Glutamatergic neuron (in vitro differentiated cells): ENCODE data around the gene SMOC2. TPM values are rescaled to one million over a fixed set of nuclear protein-coding genes. Genes with fewer than 3 reads are reported as not detected.

Source experiments
- DNase-seq: peaks from one replicate; pipeline ENCODE4 v3.0.0; 2022
- H3K27ac Mint-ChIP-seq: one replicate; pipeline ENCODE4 v1.8.0; 2020; ENCODE audit warnings: mild to moderate bottlenecking, mixed read lengths, inconsistent platforms; ENCODE audit not compliant: unreplicated experiment
- H3K27me3 Mint-ChIP-seq: one replicate; pipeline ENCODE4 v1.8.0; 2020; ENCODE audit warnings: mild to moderate bottlenecking, moderate library complexity, mixed read lengths, inconsistent platforms; ENCODE audit not compliant: unreplicated experiment
- H3K36me3 Mint-ChIP-seq: one replicate; pipeline ENCODE4 v1.8.0; 2020; ENCODE audit warnings: mild to moderate bottlenecking, mixed read lengths, inconsistent platforms; ENCODE audit not compliant: unreplicated experiment
- H3K4me1 Mint-ChIP-seq: one replicate; pipeline ENCODE4 v1.8.0; 2020; ENCODE audit warnings: mild to moderate bottlenecking, low read depth, mixed read lengths, inconsistent platforms; ENCODE audit not compliant: unreplicated experiment
- H3K4me3 Mint-ChIP-seq: one replicate; pipeline ENCODE4 v1.8.0; 2020; ENCODE audit warnings: mild to moderate bottlenecking, mixed read lengths, inconsistent platforms; ENCODE audit not compliant: unreplicated experiment
- H3K9me3 Mint-ChIP-seq: one replicate; pipeline ENCODE4 v1.8.0; 2020; ENCODE audit warnings: mild to moderate bottlenecking, moderate library complexity, mixed read lengths, inconsistent platforms; ENCODE audit not compliant: unreplicated experiment
- CTCF ChIP-seq: fragments of 200-600 bp; sonication (generic); IDR thresholded peaks from one replicate; pipeline ENCODE4 v1.5.0; 2021; ENCODE audit not compliant: partially characterized antibody, unreplicated experiment
- total RNA-seq: library from RNA; stranded (reverse); fragmentation: NEBNext Ultra II Directional; extraction: Animal tissue kit (Norgen Biotek cat#: 25700); gene quantifications from one replicate; pipeline ENCODE4 v1.2.1, GENCODE V29; 2021; ENCODE audit not compliant: unreplicated experiment

SMOC2 gene
- total RNA-seq, 1 donor from 2014 or later, result 0.44 TPM

GRCh38 chr6:168578036-168578435 lies 137.1 kb downstream of the SMOC2 start:
- Mint-ChIP-seq H3K27ac (no peak overlapping the region), H3K27me3 (peaks cover 2% of the 10 kb centered on the region), H3K4me1 (peaks cover 3% of the 10 kb centered on the region), H3K4me3 (no peak overlapping the region), H3K9me3 (peaks cover 5% of the 10 kb centered on the region), H3K36me3 (peaks cover 7% of the 10 kb centered on the region)
- DNase-seq, result no peak
- TF ChIP-seq CTCF, result no peak

DNA sequence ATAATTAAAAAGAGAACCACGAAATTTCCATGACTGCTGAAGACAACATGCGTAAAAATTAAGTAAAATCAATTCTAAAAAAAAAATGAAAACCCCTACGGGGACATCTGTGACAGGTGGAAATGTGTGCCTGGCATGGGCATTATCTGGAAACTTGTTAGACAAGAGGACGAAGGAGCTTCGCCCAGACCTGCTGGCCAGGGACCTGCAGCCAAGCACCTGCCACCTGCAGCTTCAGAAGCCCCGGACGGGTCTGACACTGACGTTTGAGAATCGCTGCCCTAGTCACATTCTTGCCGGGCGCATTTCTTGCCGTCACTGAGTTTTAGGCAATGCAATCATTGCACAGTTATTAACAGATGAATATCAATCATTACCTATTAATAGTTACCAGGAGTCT lies 140.3 kb downstream of the SMOC2 start:
- Mint-ChIP-seq H3K4me1 (peaks cover 3% of the 10 kb centered on the region), H3K27ac (no peak overlapping the region), H3K36me3 (peaks cover 4% of the 10 kb centered on the region), H3K4me3 (no peak overlapping the region), H3K9me3 (peaks cover 2% of the 10 kb centered on the region), H3K27me3 (peaks cover 2% of the 10 kb centered on the region)
- no peak for TF ChIP-seq CTCF
- no peak for DNase-seq

- Mint-ChIP-seq H3K27me3 (peaks cover 2% of the 10 kb centered on the region), H3K4me1 (peaks cover 3% of the 10 kb centered on the region), H3K27ac (no peak overlapping the region), H3K4me3 (no peak overlapping the region), H3K36me3 (no peaks in the 10 kb centered on the region), H3K9me3 (peaks cover 2% of the 10 kb centered on the region)
- no peak for DNase-seq
- no peak for TF ChIP-seq CTCF
Observed at GRCh38 chr6:168581706-168582105, 140.7 kb downstream of the SMOC2 start.

DNA sequence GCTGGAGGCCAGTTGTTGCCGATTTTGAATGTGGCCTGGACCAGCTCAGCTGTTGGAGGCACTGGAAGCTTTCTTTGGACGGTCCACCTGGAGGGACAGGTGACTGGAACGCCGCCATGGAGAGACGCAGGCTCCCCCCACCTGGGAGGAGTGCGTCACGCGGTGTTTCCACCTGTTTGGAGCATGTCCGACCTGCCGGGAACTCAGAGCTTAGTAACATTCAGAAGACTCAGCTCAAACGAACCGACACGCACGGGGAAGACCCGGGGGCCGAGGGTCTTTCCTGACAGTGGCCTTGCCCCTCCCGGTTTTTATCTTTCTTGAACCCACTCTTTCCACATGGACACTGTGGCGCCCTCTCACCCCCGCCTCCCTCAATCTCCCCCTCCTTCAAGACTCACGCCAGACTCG lies 141.6 kb downstream of the SMOC2 start:
- DNase-seq, result no peak
- H3K27ac Mint-ChIP-seq, result no peak overlapping the region

GRCh38 chr6:168583126-168583525 lies 142.1 kb downstream of the SMOC2 start:
- no peak overlapping the region for H3K4me3 Mint-ChIP-seq
- no peak overlapping the region for H3K27ac Mint-ChIP-seq
- H3K9me3 Mint-ChIP-seq, result no peaks in the 10 kb centered on the region

More for the DNA sequence above, 141.6 kb downstream of the SMOC2 start:
- Mint-ChIP-seq H3K36me3 (no peaks in the 10 kb centered on the region), H3K4me1 (peaks cover 3% of the 10 kb centered on the region), H3K27me3 (peaks cover 2% of the 10 kb centered on the region), H3K4me3 (no peak overlapping the region), H3K9me3 (no peaks in the 10 kb centered on the region)
- no peak for TF ChIP-seq CTCF

More at GRCh38 chr6:168583126-168583525, 142.1 kb downstream of the SMOC2 start:
- Mint-ChIP-seq H3K36me3 (no peaks in the 10 kb centered on the region), H3K4me1 (peaks cover 3% of the 10 kb centered on the region), H3K27me3 (peaks cover 2% of the 10 kb centered on the region)
- DNase-seq, result no peak
- TF ChIP-seq CTCF, result no peak
